GM12865 (cell line): ENCODE results near the gene ZBTB14.

Experiments used
- DNase-seq: peaks from one replicate; pipeline ENCODE4 v3.0.0; 2010; ENCODE audit warnings: low read depth
- H3K4me3 ChIP-seq: 2 replicates; pipeline ENCODE4 v1.5.1; 2011; ENCODE audit warnings: mild to moderate bottlenecking, low read depth, low read length, control low read depth
- CTCF ChIP-seq: IDR thresholded peaks from 2 replicates; pipeline ENCODE4 v1.5.1; 2011; ENCODE audit warnings: low read length, control low read depth, low read depth, inconsistent platforms; ENCODE audit not compliant: insufficient read depth; ENCODE audit errors: missing control alignments

ZBTB14 gene

GRCh38 chr18:5239447-5239846 is 56.1 kb downstream of the ZBTB14 start:
- DNase-seq = no peak
- H3K4me3 ChIP-seq = peak overlapping the region; percentile 78
- no peak for TF ChIP-seq CTCF
